Trophoblast cell (in vitro differentiated cells and primary cell): ENCODE data around the gene SYP.

Source experiments
- DNase-seq, 2 donors: peaks; one replicate each; pipeline ENCODE4 v3.0.0-alpha.2; 2016
- H2AFZ ChIP-seq: 2 replicates; pipeline ENCODE4 v1.6.1; 2013; ENCODE audit warnings: low read length, moderate library complexity, mild to moderate bottlenecking; ENCODE audit not compliant: insufficient read depth, poor library complexity
- H2AK5ac ChIP-seq: 2 replicates; pipeline ENCODE4 v1.6.1; 2013; ENCODE audit warnings: mild to moderate bottlenecking, low read length
- H2BK120ac ChIP-seq: 2 replicates; pipeline ENCODE4 v1.6.1; 2013; ENCODE audit warnings: low read length, mild to moderate bottlenecking, moderate library complexity; ENCODE audit not compliant: insufficient read depth, poor library complexity
- H2BK12ac ChIP-seq: 2 replicates; pipeline ENCODE4 v1.6.1; 2013; ENCODE audit warnings: mild to moderate bottlenecking, low read length, moderate library complexity
- H2BK5ac ChIP-seq: 2 replicates; pipeline ENCODE4 v1.6.1; 2013; ENCODE audit warnings: low read length, low read depth, moderate library complexity, mild to moderate bottlenecking; ENCODE audit not compliant: poor library complexity
- H3K14ac ChIP-seq: 2 replicates; pipeline ENCODE4 v1.6.1; 2013; ENCODE audit warnings: mild to moderate bottlenecking, low read length
- H3K18ac ChIP-seq: 2 replicates; pipeline ENCODE4 v1.6.1; 2013; ENCODE audit warnings: mild to moderate bottlenecking, low read length
- H3K23ac ChIP-seq: 2 replicates; pipeline ENCODE4 v1.6.1; 2013; ENCODE audit warnings: low read length
- H3K27ac ChIP-seq: 2 replicates; pipeline ENCODE4 v1.5.1; 2013; ENCODE audit warnings: low read depth, mild to moderate bottlenecking, inconsistent platforms, low read length, moderate library complexity
- H3K27me3 ChIP-seq: 2 replicates; pipeline ENCODE4 v1.6.1; 2013; ENCODE audit warnings: inconsistent platforms, mild to moderate bottlenecking, low read length, moderate library complexity; ENCODE audit not compliant: insufficient read depth
- H3K36me3 ChIP-seq, 2 experiments: 1 replicate in 1 of 2; 2 replicates in 1 of 2; pipeline ENCODE4 v1.6.1; 2013; ENCODE audit warnings: low read length in 2 of 2, mild to moderate bottlenecking in 2 of 2, moderate library complexity in 1 of 2; ENCODE audit not compliant: insufficient read depth in 2 of 2, control insufficient read depth in 1 of 2
- H3K4ac ChIP-seq: 2 replicates; pipeline ENCODE4 v1.6.1; 2013; ENCODE audit warnings: low read depth, mild to moderate bottlenecking, low read length, moderate library complexity
- H3K4me1 ChIP-seq, 2 experiments: 1 replicate in 1 of 2; 2 replicates in 1 of 2; pipeline ENCODE4 v1.6.1; 2013; ENCODE audit warnings: low read length in 2 of 2, mild to moderate bottlenecking in 2 of 2, moderate library complexity in 1 of 2; ENCODE audit not compliant: insufficient read depth in 2 of 2, control insufficient read depth in 1 of 2
- H3K4me2 ChIP-seq: 2 replicates; pipeline ENCODE4 v1.6.1; 2013; ENCODE audit warnings: inconsistent platforms, mild to moderate bottlenecking, low read length, moderate library complexity
- H3K4me3 ChIP-seq: 2 replicates; pipeline ENCODE4 v1.5.1; 2013; ENCODE audit warnings: mild to moderate bottlenecking, low read depth, low read length, inconsistent platforms
- H3K79me1 ChIP-seq: one replicate; pipeline ENCODE4 v1.6.1; 2013; ENCODE audit warnings: low read length
- H3K79me2 ChIP-seq: 2 replicates; pipeline ENCODE4 v1.6.1; 2013; ENCODE audit warnings: low read length, mild to moderate bottlenecking; ENCODE audit not compliant: control insufficient read depth, insufficient read depth, poor library complexity
- H3K9ac ChIP-seq: 2 replicates; pipeline ENCODE4 v1.6.1; 2013; ENCODE audit warnings: mild to moderate bottlenecking, low read length
- H3K9me3 ChIP-seq: 2 replicates; pipeline ENCODE4 v1.6.1; 2013; ENCODE audit warnings: low read depth, mild to moderate bottlenecking, control low read depth, inconsistent platforms, low read length; ENCODE audit not compliant: insufficient read depth
- H4K12ac ChIP-seq: 2 replicates; pipeline ENCODE4 v1.6.1; 2013; ENCODE audit warnings: low read depth, mild to moderate bottlenecking, low read length, moderate library complexity
- H4K8ac ChIP-seq: 2 replicates; pipeline ENCODE4 v1.6.1; 2013; ENCODE audit warnings: low read depth, mild to moderate bottlenecking, low read length, moderate library complexity
- H4K91ac ChIP-seq: one replicate; pipeline ENCODE4 v1.6.1; 2013; ENCODE audit warnings: low read depth, mild to moderate bottlenecking, low read length, moderate library complexity
- WGBS: extraction: QIAGEN DNeasy Blood & Tissue Kit; methylation state at CpG from one replicate; pipeline ENCODE4 v1.1.7; 2013; ENCODE audit warnings: missing lambda C conversion rate; ENCODE audit not compliant: insufficient read length, insufficient coverage; ENCODE audit errors: extremely low coverage; 5-methylcytosine and 5-hydroxymethylcytosine counted together

SYP gene

DNA sequence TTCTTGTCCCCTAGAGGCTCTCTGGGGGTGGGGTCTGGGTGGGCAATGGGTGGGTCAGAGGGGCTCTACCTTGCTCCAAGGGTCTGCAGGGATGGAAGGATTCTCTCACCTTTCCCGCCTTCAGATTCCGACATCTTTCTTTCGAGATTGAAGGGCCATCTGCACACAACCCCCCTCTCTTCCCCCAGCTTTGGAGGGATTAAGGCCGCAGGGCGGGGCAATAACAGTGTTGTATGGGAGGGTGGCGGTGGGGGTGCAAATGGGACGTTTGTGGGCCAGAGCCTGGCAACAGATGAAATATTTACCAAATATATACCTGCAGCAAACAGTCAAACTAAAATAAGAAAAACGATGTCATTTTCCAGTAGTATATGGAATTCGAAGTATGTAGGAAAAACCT is 33.2 kb upstream of the SYP start, which contains the start of gene CACNA1F:
TSS of gene CACNA1F (minus strand) at position 165 of the 400 bp plus-strand sequence. CDS start at position 134, 31 bp downstream.
- Histone ChIP-seq H4K8ac (no peak within 1 kb of the TSS), H3K79me2 (peaks cover 2% of the 10 kb centered on the region), H4K91ac (no peak within 1 kb of the TSS), H3K9me3 (no peaks in the 10 kb centered on the region), H3K36me3 (no peaks in the 10 kb centered on the region), H2BK12ac (no peak within 1 kb of the TSS), H3K18ac (no peak within 1 kb of the TSS), H4K12ac (no peak within 1 kb of the TSS), H3K4me1 (peaks cover 5 to 6% of the 10 kb centered on the region in 2 experiments), H3K79me1 (peaks cover 4% of the 10 kb centered on the region), H2BK120ac (no peak within 1 kb of the TSS), H3K4ac (no peak within 1 kb of the TSS), H3K23ac (no peak within 1 kb of the TSS), H3K4me3 (no peak within 1 kb of the TSS), H3K4me2 (no peak within 1 kb of the TSS), H3K27me3 (no peaks in the 10 kb centered on the region), H3K9ac (no peak within 1 kb of the TSS), H3K14ac (no peak within 1 kb of the TSS), H2AK5ac (no peak within 1 kb of the TSS), H2AFZ (no peak within 1 kb of the TSS), H3K27ac (no peak within 1 kb of the TSS), H2BK5ac (no peak within 1 kb of the TSS)
- DNase-seq, result no peak
- WGBS, result no CpG with 5 or more reads among the region's 9 CpGs

DNA sequence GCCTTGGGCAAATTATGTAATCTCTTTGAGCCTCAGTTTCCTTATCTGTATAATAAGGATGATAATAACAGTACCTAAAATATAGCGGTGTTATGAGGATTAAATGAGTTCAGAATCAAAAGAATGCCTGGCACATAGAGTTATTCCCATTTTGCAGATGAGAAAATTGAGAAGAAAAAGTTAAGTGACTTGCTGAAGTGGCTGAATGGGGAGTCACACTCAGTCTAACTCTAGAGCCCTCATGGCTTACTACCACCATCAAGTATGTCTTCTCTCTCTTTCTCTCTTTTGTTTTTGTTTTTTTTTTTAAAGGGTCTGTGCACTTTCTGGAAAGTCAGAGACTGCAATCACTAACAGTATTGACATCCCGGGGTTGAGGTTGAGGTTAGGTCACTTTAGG is 32.5 kb upstream of the SYP start:
- H3K14ac ChIP-seq, result no peak overlapping the region
- H3K79me1 ChIP-seq, result peaks cover 4% of the 10 kb centered on the region
- H4K8ac ChIP-seq, result no peak overlapping the region
- no peaks in the 10 kb centered on the region for H3K36me3 ChIP-seq
- no peak overlapping the region for H2AFZ ChIP-seq
- H3K79me2 ChIP-seq, result peaks cover 2% of the 10 kb centered on the region
- no peak overlapping the region for H4K91ac ChIP-seq
- H3K27me3 ChIP-seq, result no peaks in the 10 kb centered on the region
- no peaks in the 10 kb centered on the region for H3K9me3 ChIP-seq
- no peak overlapping the region for H3K9ac ChIP-seq
- peaks cover 5 to 6% of the 10 kb centered on the region in 2 experiments for H3K4me1 ChIP-seq
- no peak overlapping the region for H2AK5ac ChIP-seq
- H3K4ac ChIP-seq, result no peak overlapping the region
- no peak overlapping the region for H3K4me2 ChIP-seq
- no peak overlapping the region for H2BK120ac ChIP-seq
- H3K18ac ChIP-seq, result no peak overlapping the region
- H3K4me3 ChIP-seq, result no peak overlapping the region
- H2BK5ac ChIP-seq, result no peak overlapping the region
- no peak for DNase-seq
- H2BK12ac ChIP-seq, result no peak overlapping the region
- H3K27ac ChIP-seq, result no peak overlapping the region
- no CpG with 5 or more reads among the region's 2 CpGs for WGBS
- no peak overlapping the region for H3K23ac ChIP-seq
- H4K12ac ChIP-seq, result no peak overlapping the region

DNA sequence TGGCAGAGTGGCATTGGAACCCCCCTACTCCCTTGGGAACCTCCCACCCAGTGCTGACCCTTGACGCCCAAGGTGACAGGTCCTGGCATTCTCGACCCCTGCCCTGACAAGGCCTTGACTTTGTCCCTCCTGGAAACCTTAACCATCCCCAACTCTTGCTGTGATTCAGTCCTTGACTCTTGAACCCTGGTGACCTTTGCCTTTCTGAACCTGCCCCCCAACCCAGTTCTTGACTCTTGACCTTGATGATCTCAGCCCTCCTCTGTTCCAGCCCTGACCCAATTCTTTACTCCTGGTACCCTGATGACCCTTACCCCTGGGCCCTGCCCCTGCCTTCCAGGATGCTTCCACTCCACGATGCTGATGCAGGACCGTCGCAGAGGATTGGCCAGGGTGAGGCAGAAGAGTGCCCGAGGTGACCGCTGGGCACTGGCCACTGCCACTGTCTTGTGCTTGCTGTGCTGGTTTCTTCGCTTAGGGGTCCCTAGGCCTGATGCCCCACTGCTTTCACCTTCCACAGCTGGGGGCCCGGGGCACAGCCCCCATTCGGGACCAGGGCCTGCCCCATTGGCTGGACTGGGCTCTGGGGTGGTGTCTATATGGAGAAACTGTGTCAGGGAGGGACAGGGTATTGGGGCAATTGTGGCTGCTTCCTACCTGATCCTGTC is 31.5 kb upstream of the SYP start:
- WGBS, result no CpG with 5 or more reads among the region's 10 CpGs

DNA sequence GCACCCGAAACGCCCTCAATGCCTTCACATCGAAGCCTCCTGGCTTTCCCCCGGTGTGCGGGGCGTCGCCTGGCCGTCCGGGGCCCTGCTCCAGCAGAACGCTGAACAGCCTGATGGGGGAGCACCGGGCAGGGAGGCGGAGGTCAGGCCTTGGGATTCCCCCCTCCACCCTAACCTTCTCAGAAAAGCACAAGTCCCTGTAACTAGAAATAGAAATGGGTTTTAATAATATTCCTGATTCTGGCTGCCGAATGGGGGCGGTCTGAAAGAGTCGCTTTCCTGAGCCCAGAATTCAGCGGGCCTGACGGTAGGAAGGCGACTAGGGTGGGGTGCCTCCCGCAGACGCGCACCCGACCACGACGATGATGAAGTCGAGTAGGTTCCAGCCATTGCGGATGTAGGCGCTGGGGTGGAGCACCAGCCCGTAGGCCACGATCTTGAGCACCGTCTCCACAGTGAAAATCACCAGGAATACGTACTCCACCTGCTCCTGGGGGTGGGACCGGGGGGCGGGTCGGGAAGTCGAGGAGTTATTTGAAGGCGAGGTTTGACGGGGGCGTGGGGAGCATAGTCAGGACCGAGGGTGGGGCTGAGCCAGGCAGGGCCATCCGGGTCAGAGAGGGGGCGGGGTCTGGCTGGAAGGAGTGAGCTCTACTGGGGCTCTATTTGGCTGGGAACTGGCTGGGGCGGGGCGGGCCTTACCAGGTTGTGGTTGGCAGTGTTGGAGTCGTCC is 30.7 kb upstream of the SYP start:
- Histone ChIP-seq H4K91ac (no peak overlapping the region), H4K12ac (peak overlapping the region; percentile 81), H3K79me2 (peaks cover 2% of the 10 kb centered on the region), H3K36me3 (no peaks in the 10 kb centered on the region), H4K8ac (peak overlapping the region; percentile 58), H3K27ac (no peak overlapping the region), H3K4me3 (peak overlapping the region; percentile 60), H3K4me1 (peaks cover 5 to 6% of the 10 kb centered on the region in 2 experiments), H3K14ac (peak overlapping the region; percentile 35), H2BK12ac (no peak overlapping the region), H3K4me2 (peak overlapping the region; percentile 71), H3K23ac (no peak overlapping the region), H3K4ac (no peak overlapping the region), H3K9me3 (no peaks in the 10 kb centered on the region), H2AK5ac (no peak overlapping the region), H2AFZ (peak overlapping the region; percentile 70), H3K18ac (no peak overlapping the region), H3K79me1 (peaks cover 3% of the 10 kb centered on the region), H3K27me3 (no peaks in the 10 kb centered on the region), H3K9ac (no peak overlapping the region), H2BK120ac (no peak overlapping the region), H2BK5ac (no peak overlapping the region)
- no CpG with 5 or more reads among the region's 44 CpGs for WGBS
- peak in 1 of 2 donors; percentile 8 for DNase-seq

More for the DNA sequence above, 31.5 kb upstream of the SYP start:
- peaks cover 5 to 6% of the 10 kb centered on the region in 2 experiments for H3K4me1 ChIP-seq
- H4K12ac ChIP-seq, result no peak overlapping the region
- H3K27ac ChIP-seq, result no peak overlapping the region
- no peak for DNase-seq
- no peak overlapping the region for H3K9ac ChIP-seq
- no peak overlapping the region for H2BK120ac ChIP-seq
- no peak overlapping the region for H4K8ac ChIP-seq
- peaks cover 2% of the 10 kb centered on the region for H3K79me2 ChIP-seq
- H3K4me3 ChIP-seq, result no peak overlapping the region
- peak overlapping the region; percentile 24 for H3K4me2 ChIP-seq
- no peak overlapping the region for H2BK12ac ChIP-seq
- H3K4ac ChIP-seq, result no peak overlapping the region
- H2AFZ ChIP-seq, result peak overlapping the region; percentile 70
- H2AK5ac ChIP-seq, result no peak overlapping the region
- no peak overlapping the region for H4K91ac ChIP-seq
- no peaks in the 10 kb centered on the region for H3K27me3 ChIP-seq
- H3K18ac ChIP-seq, result no peak overlapping the region
- no peak overlapping the region for H3K23ac ChIP-seq
- H3K36me3 ChIP-seq, result no peaks in the 10 kb centered on the region
- no peaks in the 10 kb centered on the region for H3K9me3 ChIP-seq
- H3K14ac ChIP-seq, result no peak overlapping the region
- peaks cover 4% of the 10 kb centered on the region for H3K79me1 ChIP-seq
- no peak overlapping the region for H2BK5ac ChIP-seq
